Dedifferentiated amniotic fluid mesenchymal stem cell (primary cell): ENCODE data around the gene TPPP.

Source experiments
- DNase-seq: peaks from one replicate; pipeline ENCODE4 v3.0.0-alpha.2; 2016; ENCODE audit errors: extremely low spot score

The TPPP gene

GRCh38 chr5:677131-678101, 15.7 kb downstream of the TPPP start:
- no peak for DNase-seq

- DNase-seq = no peak
These were observed 16.5 kb downstream of the TPPP start for GRCh38 chr5:676699-677076.

- no peak for DNase-seq
These were observed 17.1 kb downstream of the TPPP start for GRCh38 chr5:675871-676698.

GRCh38 chr5:675111-675870, 17.9 kb downstream of the TPPP start:
- DNase-seq = no peak

- DNase-seq = no peak
These were observed 18.5 kb downstream of the TPPP start for GRCh38 chr5:674630-675011.

- DNase-seq = no peak
These were observed 19.1 kb downstream of the TPPP start for GRCh38 chr5:673831-674629.

GRCh38 chr5:673161-673830, 19.9 kb downstream of the TPPP start:
- no peak for DNase-seq

GRCh38 chr5:672329-673160, 20.6 kb downstream of the TPPP start:
- DNase-seq = peak; percentile 53

- DNase-seq = no peak
These were observed 21.5 kb downstream of the TPPP start for GRCh38 chr5:671459-672328.

- no peak for DNase-seq
These were observed 22.5 kb downstream of the TPPP start for GRCh38 chr5:670396-671270.

GRCh38 chr5:669842-670395, 23.2 kb downstream of the TPPP start:
- no peak for DNase-seq

- DNase-seq = no peak
These were observed 23.9 kb downstream of the TPPP start for GRCh38 chr5:669111-669841.

GRCh38 chr5:668283-668995, 24.7 kb downstream of the TPPP start:
- DNase-seq = no peak

GRCh38 chr5:666816-667498, 26.2 kb downstream of the TPPP start:
- DNase-seq = no peak

GRCh38 chr5:665956-666711, 27.0 kb downstream of the TPPP start:
- DNase-seq = no peak
